GM12878 (cell line): ENCODE results near the gene PCDHB13. TPM values are rescaled to one million over a fixed set of nuclear protein-coding genes. Genes with fewer than 3 reads are reported as not detected.
"Not testable (repeated sequence)": the region's sequence is repeated elsewhere in the genome, so short reads cannot be mapped to it uniquely, and the experiment has no call there.

Experiments used
- ATAC-seq: fragments of 200-7000 bp; cut with Tn5 transposase; 3 replicates; pipeline ENCODE4 v1.9.1; 2020; ENCODE audit warnings: mild to moderate bottlenecking, moderate library complexity
- BruUV-seq: library from RNA; stranded (reverse); fragments of 400-500 nt; replicated peaks from 2 replicates; lab custom pipeline; 2021; lab: Mats Ljungman, UMichigan
- CTCF ChIA-PET: fragments of 300-600 bp; sonication (Branson Sonifier 250); formaldehyde crosslinking; extraction: SDS; loops from one replicate; lab custom pipeline; 2021; ENCODE audit warnings: inconsistent platforms; lab: Yijun Ruan, JAX
- POLR2A ChIA-PET: fragments of 350-600 bp; formaldehyde crosslinking; extraction: SDS; loops from one replicate; lab custom pipeline; 2021; ENCODE audit warnings: inconsistent platforms; lab: Charles Lee
- RAD21 ChIA-PET: fragments of 300-600 bp; sonication (Branson Sonifier 250); formaldehyde crosslinking; loops from one replicate; lab custom pipeline; 2023; ENCODE audit warnings: antibody characterized with exemption; ENCODE audit not compliant: unreplicated experiment; lab: Charles Lee
- SMC1A ChIA-PET: fragments of 300-600 bp; sonication (Branson Sonifier 250); formaldehyde crosslinking; loops from one replicate; lab custom pipeline; 2023; ENCODE audit not compliant: unreplicated experiment, uncharacterized antibody; lab: Charles Lee
- DNase-seq: peaks from one replicate; pipeline ENCODE4 v3.0.0-alpha.2; 2011; ENCODE audit warnings: low read depth, low spot score
- FAIRE-seq: peaks from 3 replicates; lab custom pipeline; 2011; peaks lifted over from hg19 to GRCh38; lab: Jason Lieb, UNC
- H2AFZ ChIP-seq: 2 replicates; pipeline ENCODE4 v1.6.0; 2011; ENCODE audit warnings: low read depth, low read length, control low read depth; ENCODE audit not compliant: control insufficient read depth
- H3K27ac ChIP-seq: 2 replicates; pipeline ENCODE4 v1.5.1; 2011; ENCODE audit warnings: control low read depth; ENCODE audit not compliant: control insufficient read depth, insufficient read depth
- H3K27me3 ChIP-seq, 2 experiments: replicated peaks in 1 of 2; 2 replicates each; pipeline versions ENCODE4 v1.6.0 to v1.6.1; 2011; ENCODE audit warnings: low read length in 1 of 2; ENCODE audit not compliant: control insufficient read depth in 2 of 2, insufficient read depth in 2 of 2
- H3K36me3 ChIP-seq, 2 experiments: 2 replicates each; pipeline ENCODE4 v1.5.1; 2011; ENCODE audit warnings: low read length in 1 of 2; ENCODE audit not compliant: control insufficient read depth in 2 of 2, insufficient read depth in 2 of 2
- H3K4me1 ChIP-seq: 2 replicates; pipeline ENCODE4 v1.6.1; 2011; ENCODE audit warnings: mild to moderate bottlenecking, low read length, moderate library complexity, mixed read lengths; ENCODE audit not compliant: control insufficient read depth, insufficient read depth
- H3K4me2 ChIP-seq: 2 replicates; pipeline ENCODE4 v1.6.0; 2011; ENCODE audit warnings: control low read depth; ENCODE audit not compliant: control insufficient read depth, insufficient read depth
- H3K4me3 ChIP-seq: fragments of 200-600 bp; sonication (generic); 2 replicates; pipeline ENCODE4 v1.5.1; 2016
- H3K79me2 ChIP-seq: 2 replicates; pipeline ENCODE4 v1.6.0; 2011; ENCODE audit warnings: low read length; ENCODE audit not compliant: control insufficient read depth, insufficient read depth
- H3K9ac ChIP-seq: 2 replicates; pipeline ENCODE4 v1.8.0; 2011; ENCODE audit warnings: low read length, control low read depth, mixed read lengths; ENCODE audit not compliant: control insufficient read depth, insufficient read depth
- H3K9me3 ChIP-seq: replicated peaks from 3 replicates; pipeline ENCODE4 v1.5.1; 2011; ENCODE audit warnings: mild to moderate bottlenecking, low read length; ENCODE audit not compliant: control insufficient read depth, insufficient read depth
- H4K20me1 ChIP-seq: 2 replicates; pipeline ENCODE4 v1.6.0; 2011; ENCODE audit not compliant: control insufficient read depth, insufficient read depth
- WGBS: methylation state at CpG from one replicate; pipeline ENCODE4 v1.1.6; 2016; ENCODE audit warnings: low lambda C conversion rate; ENCODE audit not compliant: insufficient replicate concordance, insufficient coverage; ENCODE audit errors: missing lambda C conversion rate; 5-methylcytosine and 5-hydroxymethylcytosine counted together
- in situ Hi-C: fragments of 300-500 bp; cut with MboI; formaldehyde crosslinking; loops from 9 replicates; pipeline ENCODE4 v1.14.3; 2018; ENCODE audit warnings: mixed read lengths
- intact Hi-C: fragments of 100-400 bp; cut with micrococcal nuclease; formaldehyde crosslinking; loops from one replicate; pipeline ENCODE4 v1.14.2; 2022; ENCODE audit not compliant: unreplicated experiment
- polyA plus RNA-seq, 11 experiments: library from polyadenylated mRNA; depleted of rRNA in 4 of 11; unstranded in 6 of 11; stranded (reverse) in 5 of 11; fragments of >200 nt; fragmentation: Nextera tagmentation in 4 of 11; fragmentation: Illumina TruSeq in 1 of 11; extraction: Ambion mirVana in 4 of 11; extraction: Trizol in 1 of 11; gene quantifications; 1 replicate in 1 of 11; 2 replicates in 10 of 11; pipeline versions ENCODE4 v1.2.1 to v1.2.3, GENCODE V29; 2011 to 2016; ENCODE audit warnings: inconsistent platforms in 2 of 11, missing spikeins in 2 of 11, low read depth in 1 of 11
- total RNA-seq, 4 experiments: library from RNA; depleted of rRNA in 3 of 4; stranded (reverse); fragments of >200 nt in 3 of 4; fragmentation: Illumina TruSeq in 1 of 4; extraction: Trizol in 1 of 4; gene quantifications; 2 replicates each; pipeline versions ENCODE4 v1.2.1 to v1.2.3, GENCODE V29; 2013 to 2021

PCDHB13 gene
- total and polyA plus RNA-seq, 10 of the 15 experiments (the other 5 are each of a cell fraction or from before 2014, with no cell fraction given), result 0.01 to 0.03 TPM; not detected in 8

DNA sequence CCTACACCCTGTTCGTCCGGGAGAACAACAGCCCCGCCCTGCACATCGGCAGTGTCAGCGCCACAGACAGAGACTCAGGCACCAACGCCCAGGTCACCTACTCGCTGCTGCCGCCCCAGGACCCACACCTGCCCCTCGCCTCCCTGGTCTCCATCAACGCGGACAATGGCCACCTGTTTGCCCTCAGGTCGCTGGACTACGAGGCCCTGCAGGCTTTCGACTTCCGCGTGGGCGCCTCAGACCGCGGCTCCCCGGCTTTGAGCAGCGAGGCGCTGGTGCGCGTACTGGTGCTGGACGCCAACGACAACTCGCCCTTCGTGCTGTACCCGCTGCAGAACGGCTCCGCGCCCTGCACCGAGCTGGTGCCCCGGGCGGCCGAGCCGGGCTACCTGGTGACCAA, 25.0 kb upstream of the PCDHB13 start:
- SMC1A ChIA-PET, RAD21 ChIA-PET, DNase-seq, H3K9ac ChIP-seq, H3K4me3 ChIP-seq, FAIRE-seq, POLR2A ChIA-PET, in situ Hi-C loops, H3K27me3 ChIP-seq, H3K27ac ChIP-seq, CTCF ChIA-PET, H3K4me1 ChIP-seq, H3K36me3 ChIP-seq, H3K9me3 ChIP-seq, H3K79me2 ChIP-seq, ATAC-seq, BruUV-seq, H4K20me1 ChIP-seq, H3K4me2 ChIP-seq, H2AFZ ChIP-seq: not testable (repeated sequence)
- 84% methylated on average over 23 of the region's 37 CpGs for WGBS
- intact Hi-C loops, result loop anchor here (10.0 kb wide), 1 partner anchor 376 kb away; no protein-coding TSS in a partner anchor

GRCh38 chr5:141189131-141189530, 24.6 kb upstream of the PCDHB13 start:
- H3K79me2 ChIP-seq, H3K36me3 ChIP-seq, H3K27ac ChIP-seq, DNase-seq, in situ Hi-C loops, H3K9me3 ChIP-seq, CTCF ChIA-PET, H3K9ac ChIP-seq, POLR2A ChIA-PET, H3K4me2 ChIP-seq, BruUV-seq, H3K27me3 ChIP-seq, SMC1A ChIA-PET, ATAC-seq, FAIRE-seq, RAD21 ChIA-PET, H3K4me1 ChIP-seq, H4K20me1 ChIP-seq, H2AFZ ChIP-seq, H3K4me3 ChIP-seq: not testable (repeated sequence)
- WGBS, result 66% methylated on average over 24 of the region's 35 CpGs
- intact Hi-C loops, result loop anchor here (10.0 kb wide), 1 partner anchor 376 kb away; no protein-coding TSS in a partner anchor
